Stimulated activated memory B cell treated with anti-CD40 and anti-IgM and Interleukin-4, amounts not matched to agents 10 μg/mL and 1 μg/mL and 100 μg/mL, for 72 hours (primary cell): Measurements from ENCODE around the gene ORM1.
"Not testable (repeated sequence)": the region's sequence is repeated elsewhere in the genome, so short reads cannot be mapped to it uniquely, and the experiment has no call there.

Source experiments
- ATAC-seq: fragments of 150-1000 bp; cut with Tn5 transposase; 2 replicates; pipeline ENCODE4 v1.10.0; 2021
- H3K27ac Mint-ChIP-seq: one replicate; pipeline ENCODE4 v1.8.0; 2022; ENCODE audit warnings: mild to moderate bottlenecking, mixed read lengths
- H3K27me3 Mint-ChIP-seq: one replicate; pipeline ENCODE4 v1.8.0; 2022; ENCODE audit warnings: mixed read lengths
- H3K36me3 Mint-ChIP-seq: one replicate; pipeline ENCODE4 v1.8.0; 2022; ENCODE audit warnings: mixed read lengths
- H3K4me1 Mint-ChIP-seq: one replicate; pipeline ENCODE4 v1.8.0; 2022; ENCODE audit warnings: mixed read lengths
- H3K4me3 Mint-ChIP-seq: one replicate; pipeline ENCODE4 v1.8.0; 2022; ENCODE audit warnings: mild to moderate bottlenecking, moderate library complexity, mixed read lengths
- H3K9me3 Mint-ChIP-seq: one replicate; pipeline ENCODE4 v1.8.0; 2022; ENCODE audit warnings: mixed read lengths

Gene ORM1

DNA sequence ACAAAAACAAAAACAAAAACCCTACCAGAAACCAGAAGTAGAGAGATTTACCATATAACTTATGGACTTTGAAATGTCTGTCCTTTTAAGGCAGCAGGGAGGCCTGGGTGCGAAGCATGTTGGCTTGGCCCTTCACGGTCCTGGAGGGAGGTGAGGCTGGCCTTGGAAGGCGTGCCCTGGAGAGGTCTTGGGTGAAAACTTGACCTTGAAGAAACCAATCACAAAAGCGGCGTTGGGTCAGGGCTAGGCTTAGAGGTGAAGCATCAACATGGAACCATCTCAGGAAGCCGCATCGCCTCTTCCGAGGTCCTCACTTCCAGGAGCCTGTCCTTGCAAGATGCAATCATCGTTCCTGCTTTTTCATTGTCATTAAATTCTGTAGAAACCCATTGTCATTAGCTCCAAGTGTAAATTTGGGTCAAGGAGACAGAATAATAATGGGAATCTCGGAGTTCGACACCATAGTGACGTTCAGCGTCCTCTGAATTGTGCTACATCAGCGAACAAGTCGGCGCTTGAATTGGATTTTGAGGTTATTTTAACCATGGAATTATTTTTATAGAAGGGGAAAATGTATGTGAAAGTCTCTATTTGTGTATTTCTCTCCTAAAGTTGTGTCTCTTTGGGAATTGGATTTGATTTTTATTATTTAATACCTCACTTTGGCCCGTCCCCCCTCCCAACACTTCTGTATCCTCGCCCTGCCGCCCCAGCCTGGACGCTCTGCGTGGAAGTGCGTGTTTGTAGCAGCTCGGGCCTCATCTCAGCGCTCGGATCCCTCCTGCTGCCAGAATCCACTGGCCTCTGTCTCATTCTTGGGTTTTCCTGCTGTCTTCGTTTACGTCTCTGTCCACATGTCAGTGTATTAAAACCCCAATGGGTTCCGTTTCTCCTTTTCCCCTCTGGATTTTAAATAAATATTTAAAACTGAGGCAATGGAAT is 11.1 kb upstream of the ORM1 start:
- peaks cover 4% of the 10 kb centered on the region for H3K9me3 Mint-ChIP-seq

DNA sequence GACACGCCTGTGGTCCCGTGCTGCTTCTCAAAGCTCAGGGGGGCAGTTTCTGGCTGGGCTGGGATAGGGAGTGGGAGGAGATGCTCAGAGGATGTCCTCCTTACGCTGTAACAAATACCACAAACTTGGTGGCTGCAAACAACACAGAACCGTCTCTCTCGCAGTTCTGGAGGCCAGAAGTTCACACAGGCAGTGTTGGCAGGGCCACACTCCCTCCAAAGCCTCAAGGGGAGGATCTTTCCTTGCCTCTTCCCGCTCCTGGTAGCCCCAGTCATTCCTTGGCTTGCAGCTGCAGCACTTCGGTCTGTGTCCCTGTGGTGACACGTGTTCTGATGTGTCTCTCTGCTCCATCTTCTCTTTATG is 10.4 kb upstream of the ORM1 start:
- Mint-ChIP-seq H3K27me3 (peaks cover 5% of the 10 kb centered on the region), H3K9me3 (peaks cover 4% of the 10 kb centered on the region), H3K4me3 (no peak overlapping the region), H3K4me1 (no peaks in the 10 kb centered on the region), H3K36me3 (no peaks in the 10 kb centered on the region), H3K27ac (no peak overlapping the region)
- no peak for ATAC-seq

More for the DNA sequence above, 11.1 kb upstream of the ORM1 start:
- H3K27me3 Mint-ChIP-seq: peaks cover 8% of the 10 kb centered on the region
- no peaks in the 10 kb centered on the region for H3K4me1 Mint-ChIP-seq
- no peak overlapping the region for H3K4me3 Mint-ChIP-seq
- no peaks in the 10 kb centered on the region for H3K36me3 Mint-ChIP-seq
- H3K27ac Mint-ChIP-seq: no peak overlapping the region
- ATAC-seq: no peak

DNA sequence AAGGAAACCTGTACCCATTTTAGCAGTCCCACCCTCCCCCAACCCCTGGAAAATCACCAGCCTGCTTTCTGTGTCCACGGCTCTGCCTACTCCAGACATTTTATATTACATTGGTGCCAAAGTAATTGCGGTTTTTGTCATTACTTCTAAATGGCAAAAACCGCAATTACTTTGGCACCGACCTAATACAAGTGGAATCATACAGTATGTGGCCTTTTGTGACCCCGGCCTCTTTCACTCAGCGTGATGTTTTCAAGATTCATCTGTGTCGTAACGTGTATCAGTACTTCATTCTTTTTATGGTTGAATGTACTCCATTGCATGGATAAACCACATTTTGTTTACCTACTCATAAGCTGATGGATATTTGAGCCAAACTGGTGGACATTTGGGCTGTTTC is 9.7 kb upstream of the ORM1 start:
- Mint-ChIP-seq H3K4me1 (no peaks in the 10 kb centered on the region), H3K4me3 (no peak overlapping the region), H3K36me3 (no peaks in the 10 kb centered on the region), H3K27me3 (no peaks in the 10 kb centered on the region), H3K27ac (no peak overlapping the region), H3K9me3 (peaks cover 4% of the 10 kb centered on the region)
- ATAC-seq: no peak

DNA sequence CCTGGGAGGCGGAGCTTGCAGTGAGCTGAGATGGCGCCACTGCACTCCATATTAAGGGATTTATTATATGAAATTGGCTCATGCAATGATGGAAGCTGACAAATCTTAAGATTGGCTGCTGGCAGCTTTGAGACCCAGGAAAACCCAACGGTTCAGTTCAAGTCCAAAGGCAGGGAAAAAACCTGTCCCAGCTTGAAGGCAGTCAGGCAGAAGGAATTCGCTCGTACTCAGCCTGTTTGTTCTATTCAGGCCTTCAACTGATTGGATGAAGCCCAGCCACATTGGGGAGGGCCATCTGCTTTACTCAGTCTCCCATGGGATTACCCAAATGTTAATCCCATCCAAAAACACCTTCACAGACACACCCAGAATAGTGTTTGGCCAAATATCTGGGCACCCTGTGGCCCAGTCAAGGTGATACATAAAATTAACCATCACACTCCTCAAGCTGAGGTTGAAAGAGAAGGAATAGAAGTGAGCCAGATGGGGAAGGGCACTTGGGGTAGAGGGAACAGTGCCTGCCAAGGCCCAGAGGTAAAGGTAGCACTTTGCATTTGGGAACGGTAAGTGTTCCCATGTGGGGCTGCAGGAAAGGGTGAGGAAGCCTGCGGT is 8.5 kb upstream of the ORM1 start:
- ATAC-seq: no peak
- H3K27me3 Mint-ChIP-seq: peaks cover 12% of the 10 kb centered on the region
- no peak overlapping the region for H3K4me3 Mint-ChIP-seq
- H3K27ac Mint-ChIP-seq: no peak overlapping the region
- peaks cover 4% of the 10 kb centered on the region for H3K9me3 Mint-ChIP-seq
- no peaks in the 10 kb centered on the region for H3K36me3 Mint-ChIP-seq
- H3K4me1 Mint-ChIP-seq: no peaks in the 10 kb centered on the region

DNA sequence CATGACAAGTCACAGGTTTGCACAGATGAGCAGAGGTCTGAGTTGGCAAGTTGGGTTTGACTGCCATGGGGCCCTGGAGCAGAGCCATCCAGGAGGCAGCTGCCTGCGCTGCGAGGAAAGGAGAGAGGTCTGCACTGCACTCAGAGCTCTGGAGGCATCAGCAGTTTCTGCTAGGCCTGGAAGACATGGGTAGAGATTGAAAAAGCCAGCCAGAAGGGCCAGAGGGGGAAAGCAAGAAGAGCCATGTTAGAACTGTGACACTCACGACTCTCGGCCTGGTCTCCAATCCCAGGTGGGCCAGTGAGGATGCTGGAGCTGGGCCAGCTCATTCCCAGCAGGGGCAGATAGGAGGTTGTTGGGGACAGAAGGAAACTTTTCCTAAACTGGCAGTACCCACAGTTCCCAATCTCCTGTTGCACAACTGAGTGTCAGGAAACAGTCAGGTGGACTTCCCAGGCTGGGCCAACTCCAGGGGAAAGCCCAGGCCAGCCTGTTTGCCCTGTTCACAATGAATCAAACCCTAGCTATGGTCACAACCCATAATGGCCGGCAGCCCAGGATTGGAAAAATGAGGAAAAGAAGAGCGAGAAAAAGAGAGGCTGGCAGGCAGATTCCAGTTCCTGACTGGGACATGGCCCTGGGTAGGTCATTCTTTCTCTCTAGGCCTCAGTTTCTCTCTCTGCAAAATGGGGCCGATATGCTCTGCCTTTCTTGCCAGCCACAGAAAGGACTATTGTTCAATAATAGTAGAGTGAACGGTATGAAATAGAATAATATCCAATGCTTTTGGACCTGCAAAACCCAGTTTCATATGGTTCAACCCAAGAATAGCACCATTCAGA is 7.8 kb upstream of the ORM1 start:
- Mint-ChIP-seq H3K27ac (no peak overlapping the region), H3K27me3 (peaks cover 15% of the 10 kb centered on the region), H3K36me3 (no peaks in the 10 kb centered on the region)

DNA sequence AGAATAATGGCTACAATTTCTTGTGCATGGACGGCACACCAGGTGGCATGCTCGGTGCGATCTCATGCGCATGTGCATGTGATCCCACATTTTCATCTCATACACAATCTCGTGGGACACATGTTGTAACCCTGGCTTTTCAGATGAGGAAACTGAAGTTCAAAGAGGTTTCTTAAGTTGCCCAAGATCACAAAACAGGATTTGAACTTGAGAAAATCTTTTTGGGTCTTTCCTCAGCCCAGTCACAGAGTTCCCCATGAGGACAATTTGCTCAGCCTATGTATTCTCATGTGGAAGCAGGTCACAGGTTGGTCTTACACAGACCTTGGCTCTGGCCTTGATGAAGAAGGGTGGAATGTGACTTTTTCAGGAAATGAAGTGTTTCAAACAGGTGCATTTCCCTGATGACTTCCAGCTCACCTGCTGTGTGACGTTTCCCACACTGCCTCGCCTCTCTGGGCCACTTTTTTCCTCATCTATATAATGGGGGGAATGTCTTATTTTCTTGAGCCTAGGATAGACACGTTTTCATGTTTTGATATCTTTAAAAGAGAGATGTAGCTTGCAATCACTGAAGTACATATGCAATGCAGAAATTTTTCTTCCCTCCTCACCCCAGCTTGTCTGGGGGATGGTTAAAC is 7.1 kb upstream of the ORM1 start:
- H3K4me3 Mint-ChIP-seq: no peak overlapping the region
- H3K4me1 Mint-ChIP-seq: no peaks in the 10 kb centered on the region
- H3K27ac Mint-ChIP-seq: no peak overlapping the region
- H3K36me3 Mint-ChIP-seq: no peaks in the 10 kb centered on the region
- H3K27me3 Mint-ChIP-seq: peaks cover 15% of the 10 kb centered on the region
- ATAC-seq: no peak
- H3K9me3 Mint-ChIP-seq: peaks cover 4% of the 10 kb centered on the region

More for the DNA sequence above, 7.8 kb upstream of the ORM1 start:
- Mint-ChIP-seq H3K4me1 (no peaks in the 10 kb centered on the region), H3K4me3 (no peak overlapping the region), H3K9me3 (peaks cover 4% of the 10 kb centered on the region)
- ATAC-seq: no peak

DNA sequence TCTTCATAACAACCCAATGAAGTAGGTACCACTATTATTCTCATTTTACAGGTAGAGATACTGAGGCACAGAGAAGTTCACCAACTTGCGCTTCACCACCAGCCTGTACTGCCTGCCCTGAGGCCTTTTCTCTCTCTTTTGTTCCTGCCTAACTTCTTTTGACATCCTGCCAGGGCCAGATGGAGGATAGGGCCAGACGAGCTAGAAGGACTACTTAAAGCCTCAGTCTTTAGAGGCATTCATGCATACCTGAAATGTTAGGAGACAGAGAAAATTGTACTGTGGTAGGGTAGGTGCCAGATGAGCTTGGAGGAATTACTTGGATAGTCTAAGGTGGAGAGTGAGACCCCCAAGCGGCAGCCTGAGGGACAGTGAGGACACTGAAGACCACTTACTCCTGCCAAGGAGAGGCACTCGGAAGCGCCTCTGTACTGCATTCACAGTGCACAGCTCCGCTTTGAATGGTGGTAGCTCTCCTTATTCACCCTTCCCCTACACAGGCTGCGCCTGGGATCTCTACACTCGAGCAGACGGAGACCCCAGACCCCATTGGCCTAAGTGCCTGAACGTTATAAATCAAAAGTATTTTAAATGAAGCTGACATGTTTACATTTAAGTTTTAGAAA is 6.2 kb upstream of the ORM1 start:
- Mint-ChIP-seq H3K36me3 (no peaks in the 10 kb centered on the region), H3K27me3 (peaks cover 15% of the 10 kb centered on the region), H3K9me3 (peaks cover 4% of the 10 kb centered on the region), H3K4me3 (no peak overlapping the region), H3K27ac (no peak overlapping the region), H3K4me1 (no peaks in the 10 kb centered on the region)
- no peak for ATAC-seq

DNA sequence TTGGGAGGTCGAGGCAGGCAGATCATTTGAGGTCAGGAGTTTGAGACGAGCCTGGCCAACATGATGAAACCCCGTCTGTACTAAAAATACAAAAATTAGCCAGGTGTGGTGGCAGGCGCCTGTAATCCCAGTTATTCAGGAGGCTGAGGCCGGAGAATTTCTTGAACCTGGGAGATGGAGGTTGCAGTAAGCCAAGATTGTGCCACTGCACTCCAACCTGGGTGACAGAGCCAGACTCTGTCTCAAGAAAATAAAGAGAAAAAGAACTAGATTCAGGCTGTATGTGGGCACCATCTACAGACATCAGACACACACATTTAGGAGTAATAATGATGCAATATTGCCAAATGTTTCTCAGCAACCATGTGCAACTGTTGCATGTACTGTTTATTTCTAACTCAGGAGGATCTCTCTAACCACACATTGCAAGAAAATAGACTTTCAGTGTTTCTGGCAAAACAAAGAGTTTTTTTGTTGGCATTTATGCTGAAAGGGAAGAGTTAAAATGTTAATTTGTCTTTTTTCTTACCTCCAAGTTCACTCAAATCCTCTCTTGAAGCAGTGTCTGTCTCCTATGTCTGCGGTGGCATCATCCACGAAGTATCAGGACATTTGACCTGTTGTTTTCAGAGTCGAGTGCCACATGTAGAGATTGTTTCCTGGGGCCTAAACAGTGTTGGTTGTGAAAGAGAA is 5.1 kb upstream of the ORM1 start:
- H3K27me3 Mint-ChIP-seq: peaks cover 15% of the 10 kb centered on the region
- no peak overlapping the region for H3K4me3 Mint-ChIP-seq
- H3K27ac Mint-ChIP-seq: no peak overlapping the region
- H3K4me1 Mint-ChIP-seq: no peaks in the 10 kb centered on the region
- ATAC-seq: no peak
- peaks cover 4% of the 10 kb centered on the region for H3K9me3 Mint-ChIP-seq
- no peaks in the 10 kb centered on the region for H3K36me3 Mint-ChIP-seq

DNA sequence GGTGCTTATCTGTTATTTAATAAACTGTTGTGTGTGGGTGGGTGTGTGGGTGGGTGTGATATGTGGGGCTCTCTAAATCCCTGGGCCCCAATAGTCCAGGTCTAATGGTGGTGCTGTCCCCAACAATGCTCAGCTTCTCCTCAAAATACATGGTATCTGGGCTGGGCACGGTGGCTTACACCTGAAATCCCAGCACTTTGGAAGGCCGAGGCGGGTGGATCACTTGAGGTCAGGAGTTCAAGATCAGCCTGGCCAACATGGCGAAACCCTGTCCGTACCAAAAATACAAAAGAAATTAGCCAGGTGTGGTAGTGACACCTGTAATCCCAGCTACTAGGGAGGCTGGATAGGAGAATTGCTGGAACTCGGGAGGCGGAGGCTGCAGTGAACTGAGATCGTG is 4.5 kb upstream of the ORM1 start:
- peaks cover 15% of the 10 kb centered on the region for H3K27me3 Mint-ChIP-seq
- H3K27ac Mint-ChIP-seq: no peak overlapping the region
- ATAC-seq: no peak
- H3K36me3 Mint-ChIP-seq: no peaks in the 10 kb centered on the region
- no peak overlapping the region for H3K4me3 Mint-ChIP-seq
- no peaks in the 10 kb centered on the region for H3K4me1 Mint-ChIP-seq
- peaks cover 4% of the 10 kb centered on the region for H3K9me3 Mint-ChIP-seq

DNA sequence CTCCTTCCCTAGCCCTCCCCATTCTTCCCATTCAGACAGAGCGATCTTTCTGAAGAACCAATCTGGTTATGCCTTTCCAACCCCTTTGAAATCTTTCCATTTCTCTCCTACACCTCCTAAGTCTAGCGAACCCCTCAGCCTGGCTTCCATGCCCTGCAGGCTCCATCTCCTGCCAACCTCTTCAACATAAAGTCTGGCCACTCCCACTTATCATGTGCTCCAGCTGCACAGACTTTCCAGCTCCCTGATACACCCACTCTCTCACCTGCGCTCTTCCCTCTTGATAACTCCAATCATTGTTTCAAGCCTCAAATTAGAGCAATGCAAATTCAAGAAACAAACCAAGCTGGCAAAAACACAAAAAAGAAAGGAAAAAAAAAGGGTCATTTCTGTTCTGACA is 3.8 kb upstream of the ORM1 start:
- Mint-ChIP-seq H3K9me3 (peaks cover 4% of the 10 kb centered on the region), H3K4me3 (no peak overlapping the region), H3K27me3 (peaks cover 15% of the 10 kb centered on the region), H3K4me1 (no peaks in the 10 kb centered on the region), H3K27ac (no peak overlapping the region), H3K36me3 (no peaks in the 10 kb centered on the region)
- ATAC-seq: no peak

DNA sequence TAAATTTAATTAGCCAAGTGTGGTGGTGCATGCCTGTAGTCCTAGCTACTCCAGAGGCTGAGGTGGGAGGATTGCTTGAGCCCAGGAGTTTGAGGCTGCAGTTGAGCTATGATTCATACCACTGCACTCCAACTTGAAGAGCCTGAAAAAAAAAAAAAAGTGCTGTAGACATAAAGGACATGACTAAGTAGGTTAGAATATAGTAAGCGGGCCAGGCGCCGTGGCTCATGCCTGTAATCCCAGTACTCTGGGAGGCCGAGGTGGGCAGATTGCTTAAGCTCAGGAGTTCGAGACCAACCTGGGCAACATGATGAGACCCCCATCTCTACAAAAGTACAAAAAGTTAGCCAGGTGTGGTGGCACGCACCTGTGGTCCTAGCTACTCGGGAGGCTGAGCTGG is 2.2 kb upstream of the ORM1 start:
- not testable (repeated sequence) for ATAC-seq, H3K36me3 Mint-ChIP-seq, H3K4me1 Mint-ChIP-seq, H3K9me3 Mint-ChIP-seq, H3K4me3 Mint-ChIP-seq, H3K27ac Mint-ChIP-seq
- H3K27me3 Mint-ChIP-seq: peaks cover 15% of the 10 kb centered on the region

DNA sequence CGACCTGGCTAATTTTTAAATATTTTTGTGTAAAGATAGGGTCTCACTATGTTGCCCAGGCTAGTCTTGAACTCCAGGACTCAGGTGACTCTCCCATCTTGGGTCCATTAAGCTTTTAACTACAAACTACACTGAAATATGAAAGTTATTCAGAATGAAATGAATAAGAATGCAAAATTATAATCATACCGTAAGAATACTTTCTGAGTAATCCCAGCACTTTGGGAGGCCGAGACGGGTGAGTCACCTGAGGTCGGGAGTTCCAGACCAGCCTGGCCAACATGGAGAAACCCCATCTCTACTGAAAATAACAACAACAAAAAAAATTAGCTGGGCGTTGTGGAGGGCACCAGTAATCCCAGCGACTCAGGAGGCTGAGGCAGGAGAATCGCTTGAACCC is 1.1 kb upstream of the ORM1 start:
- ATAC-seq: no peak
- Mint-ChIP-seq H3K4me1 (no peaks in the 10 kb centered on the region), H3K36me3 (no peaks in the 10 kb centered on the region), H3K27ac (no peak overlapping the region), H3K4me3 (no peak overlapping the region), H3K27me3 (peaks cover 15% of the 10 kb centered on the region), H3K9me3 (no peaks in the 10 kb centered on the region)

DNA sequence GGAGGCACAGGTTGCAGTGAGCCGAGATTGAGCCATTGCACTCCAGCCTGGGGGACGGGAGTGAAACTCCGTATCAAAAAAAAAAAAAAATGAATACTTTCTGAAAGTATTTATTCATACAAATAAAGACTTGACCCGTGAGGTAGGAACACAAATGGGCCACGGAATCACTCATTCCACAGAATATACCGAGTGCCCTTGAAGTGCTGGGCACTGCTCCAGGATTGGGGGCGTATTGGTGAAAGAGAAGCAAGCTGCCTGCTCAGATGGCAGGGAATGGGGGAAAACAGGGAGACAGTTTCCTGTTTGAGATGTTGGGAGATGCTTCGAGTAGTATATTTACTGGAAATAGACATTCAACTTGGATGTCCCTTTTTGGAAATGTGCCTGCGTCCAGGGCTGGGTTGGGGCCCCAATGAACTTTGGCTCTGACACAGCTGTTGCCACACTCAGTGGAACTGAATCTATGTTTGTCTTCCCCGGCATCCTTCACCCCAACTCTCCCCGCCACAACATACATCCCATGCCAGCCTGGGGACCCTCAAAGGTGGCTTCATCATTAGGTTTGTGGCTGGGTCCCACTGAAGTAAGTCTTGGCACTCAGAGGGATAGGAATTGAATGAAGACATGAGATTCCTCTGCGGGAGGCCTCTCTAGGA is 609 bp upstream of the ORM1 start:
- peaks cover 15% of the 10 kb centered on the region for H3K27me3 Mint-ChIP-seq
- H3K4me3 Mint-ChIP-seq, H3K4me1 Mint-ChIP-seq, ATAC-seq, H3K27ac Mint-ChIP-seq, H3K36me3 Mint-ChIP-seq, H3K9me3 Mint-ChIP-seq: not testable (repeated sequence)

DNA sequence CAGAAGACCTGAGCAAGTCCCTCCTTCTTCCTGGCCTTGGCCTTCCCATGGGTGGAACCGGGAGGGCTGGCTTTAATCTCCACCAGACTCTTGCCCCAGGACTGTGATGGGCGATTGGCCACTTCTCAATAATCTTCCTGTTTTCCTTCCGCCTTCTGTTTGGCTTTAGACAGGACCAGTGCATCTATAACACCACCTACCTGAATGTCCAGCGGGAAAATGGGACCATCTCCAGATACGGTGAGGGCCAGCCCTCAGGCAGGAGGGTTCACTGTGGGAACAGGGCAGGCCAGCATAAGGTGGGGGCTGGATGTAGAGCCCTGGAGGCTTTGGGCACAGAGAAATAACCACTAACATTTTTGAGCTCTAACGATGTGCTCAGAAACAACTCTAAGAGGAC is 951 bp downstream of the ORM1 start:
- H3K27ac Mint-ChIP-seq, H3K9me3 Mint-ChIP-seq, H3K27me3 Mint-ChIP-seq, H3K4me3 Mint-ChIP-seq, ATAC-seq, H3K36me3 Mint-ChIP-seq, H3K4me1 Mint-ChIP-seq: not testable (repeated sequence)
